Astrocyte (in vitro differentiated cells and primary cell): Measurements from ENCODE around the gene PBX1. TPM values are rescaled to one million over a fixed set of nuclear protein-coding genes. Genes with fewer than 3 reads are reported as not detected.

ENCODE experiments used
- DNase-seq: peaks from one replicate; pipeline ENCODE4 v3.0.0-alpha.2; 2010; ENCODE audit warnings: low read depth
- FAIRE-seq: peaks from 2 replicates; lab custom pipeline; 2011; peaks lifted over from hg19 to GRCh38; lab: Jason Lieb, UNC
- H2AFZ ChIP-seq: 2 replicates; pipeline ENCODE4 v1.6.0; 2012; ENCODE audit warnings: low read depth, low read length, inconsistent platforms
- H3K27ac ChIP-seq: 2 replicates; pipeline ENCODE4 v1.5.1; 2011; ENCODE audit warnings: low read depth, low read length, inconsistent platforms
- H3K27me3 ChIP-seq: 2 replicates; pipeline ENCODE4 v1.6.0; 2011; ENCODE audit warnings: low read length, inconsistent platforms; ENCODE audit not compliant: insufficient read depth
- H3K36me3 ChIP-seq: 2 replicates; pipeline ENCODE4 v1.5.1; 2011; ENCODE audit warnings: low read length, inconsistent platforms; ENCODE audit not compliant: insufficient read depth
- H3K4me1 ChIP-seq: 2 replicates; pipeline ENCODE4 v1.5.1; 2011; ENCODE audit warnings: low read length, inconsistent platforms; ENCODE audit not compliant: insufficient read depth
- H3K4me2 ChIP-seq: 2 replicates; pipeline ENCODE4 v1.6.0; 2012; ENCODE audit warnings: low read length, inconsistent platforms
- H3K4me3 ChIP-seq: 2 replicates; pipeline ENCODE4 v1.5.1; 2011; ENCODE audit warnings: low read depth, mild to moderate bottlenecking, low read length, inconsistent platforms; ENCODE audit not compliant: insufficient read depth
- H3K79me2 ChIP-seq: 2 replicates; pipeline ENCODE4 v1.6.0; 2012; ENCODE audit warnings: mild to moderate bottlenecking, low read length, inconsistent platforms; ENCODE audit not compliant: insufficient read depth
- H3K9ac ChIP-seq: 2 replicates; pipeline ENCODE4 v1.6.0; 2012; ENCODE audit warnings: mild to moderate bottlenecking, low read length, inconsistent platforms
- H3K9me3 ChIP-seq: 2 replicates; pipeline ENCODE4 v1.5.1; 2012; ENCODE audit warnings: low read depth, mild to moderate bottlenecking, low read length, inconsistent platforms; ENCODE audit not compliant: insufficient read depth
- H4K20me1 ChIP-seq: 2 replicates; pipeline ENCODE4 v1.6.0; 2012; ENCODE audit warnings: low read length, inconsistent platforms; ENCODE audit not compliant: insufficient read depth
- H3K27ac Mint-ChIP-seq: one replicate; pipeline ENCODE4 v1.8.0; 2021; ENCODE audit warnings: mild to moderate bottlenecking, mixed read lengths; ENCODE audit not compliant: unreplicated experiment
- H3K27me3 Mint-ChIP-seq: one replicate; pipeline ENCODE4 v1.8.0; 2021; ENCODE audit warnings: low read depth, mixed read lengths; ENCODE audit not compliant: unreplicated experiment
- H3K36me3 Mint-ChIP-seq: one replicate; pipeline ENCODE4 v1.8.0; 2021; ENCODE audit warnings: low read depth, mixed read lengths; ENCODE audit not compliant: unreplicated experiment
- H3K4me1 Mint-ChIP-seq: one replicate; pipeline ENCODE4 v1.8.0; 2021; ENCODE audit warnings: low read depth, mixed read lengths; ENCODE audit not compliant: unreplicated experiment
- H3K4me3 Mint-ChIP-seq: one replicate; pipeline ENCODE4 v1.8.0; 2021; ENCODE audit warnings: mild to moderate bottlenecking, moderate library complexity, mixed read lengths; ENCODE audit not compliant: unreplicated experiment
- H3K9me3 Mint-ChIP-seq: one replicate; pipeline ENCODE4 v1.8.0; 2021; ENCODE audit warnings: mild to moderate bottlenecking, mixed read lengths; ENCODE audit not compliant: unreplicated experiment
- CTCF ChIP-seq: IDR thresholded peaks from 2 replicates; pipeline ENCODE4 v1.5.1; 2011; ENCODE audit warnings: low read depth, mild to moderate bottlenecking, inconsistent platforms, low read length, moderate library complexity; ENCODE audit not compliant: insufficient read depth
- EZH2 ChIP-seq: IDR thresholded peaks from 2 replicates; pipeline ENCODE4 v1.6.1; 2012; ENCODE audit warnings: mild to moderate bottlenecking, low read length, inconsistent platforms; ENCODE audit not compliant: insufficient read depth
- total RNA-seq: library from RNA; stranded (reverse); gene quantifications from 2 replicates; pipeline ENCODE4 v1.2.1, GENCODE V29; 2021

Gene PBX1
- total RNA-seq, 1 donor from 2014 or later = 37.2 TPM

GRCh38 chr1:164557270-164557669, 1.7 kb upstream of the PBX1 start:
- no peak for FAIRE-seq
- Mint-ChIP-seq H3K27ac (no peak overlapping the region), H3K4me3 (no peak overlapping the region)

GRCh38 chr1:164559342-164560051, 513 bp downstream of the PBX1 start:
- Histone ChIP-seq H3K36me3 (no peaks in the 10 kb centered on the region), H3K79me2 (peaks cover 46% of the 10 kb centered on the region), H2AFZ (peak overlapping the region; percentile 64), H3K4me3 (peak overlapping the region; percentile 79), H3K27ac (peak overlapping the region; percentile 67), H3K4me2 (peak overlapping the region; percentile 94), H3K9ac (peak overlapping the region; percentile 86), H4K20me1 (no peaks in the 10 kb centered on the region), H3K4me1 (no peaks in the 10 kb centered on the region), H3K27me3 (no peaks in the 10 kb centered on the region), H3K9me3 (no peaks in the 10 kb centered on the region)
- H3K9me3 Mint-ChIP-seq = no peaks in the 10 kb centered on the region
- peak overlapping the region; percentile 94 for H3K4me3 Mint-ChIP-seq
- H3K4me1 Mint-ChIP-seq = peaks cover 15% of the 10 kb centered on the region
- H3K36me3 Mint-ChIP-seq = no peaks in the 10 kb centered on the region
- peak overlapping the region; percentile 54 for H3K27ac Mint-ChIP-seq
- no peak for FAIRE-seq
- peak; percentile 11 for DNase-seq
- TF ChIP-seq EZH2 (no peak), CTCF (no peak)
- no peaks in the 10 kb centered on the region for H3K27me3 Mint-ChIP-seq

More at GRCh38 chr1:164557270-164557669, 1.7 kb upstream of the PBX1 start:
- Histone ChIP-seq H3K27ac (no peak overlapping the region), H3K9ac (no peak overlapping the region), H4K20me1 (no peaks in the 10 kb centered on the region), H2AFZ (no peak overlapping the region), H3K27me3 (no peaks in the 10 kb centered on the region), H3K4me1 (no peaks in the 10 kb centered on the region), H3K4me2 (no peak overlapping the region), H3K36me3 (no peaks in the 10 kb centered on the region), H3K9me3 (peaks cover 2% of the 10 kb centered on the region), H3K79me2 (peaks cover 25% of the 10 kb centered on the region), H3K4me3 (no peak overlapping the region)
- DNase-seq = no peak
- Mint-ChIP-seq H3K4me1 (peaks cover 5% of the 10 kb centered on the region), H3K27me3 (no peaks in the 10 kb centered on the region), H3K9me3 (peaks cover 9% of the 10 kb centered on the region), H3K36me3 (no peaks in the 10 kb centered on the region)
- TF ChIP-seq EZH2 (no peak), CTCF (no peak)

DNA sequence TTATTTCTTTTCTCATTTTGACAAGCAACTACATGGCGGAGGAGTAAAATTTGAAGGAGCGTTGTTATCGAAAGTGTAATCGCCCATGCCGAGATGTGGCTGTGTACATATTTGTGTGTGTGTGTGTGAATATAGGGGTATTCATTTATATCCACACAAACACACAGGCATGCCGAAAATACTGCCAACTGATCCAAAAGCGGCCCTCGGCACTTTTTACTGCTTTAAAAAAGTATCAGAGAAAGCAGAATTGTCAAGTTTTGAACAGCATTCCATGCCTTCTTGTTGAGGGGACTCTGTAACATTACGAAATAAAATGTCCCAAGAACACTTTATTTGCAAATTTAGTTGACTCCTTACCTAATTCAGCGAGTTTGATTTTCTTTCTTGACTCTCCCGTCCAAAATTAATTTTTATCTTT, 1.1 kb downstream of the PBX1 start:
- FAIRE-seq (no peak), DNase-seq (peak; percentile 27)
- H3K4me1 ChIP-seq = no peaks in the 10 kb centered on the region
- H3K4me3 ChIP-seq = peak overlapping the region; percentile 79
- H3K36me3 Mint-ChIP-seq = no peaks in the 10 kb centered on the region
- H3K27me3 ChIP-seq = no peaks in the 10 kb centered on the region
- peak overlapping the region; percentile 86 for H3K9ac ChIP-seq
- no peak for TF ChIP-seq EZH2
- no peak for TF ChIP-seq CTCF
- peak overlapping the region; percentile 67 for H3K27ac ChIP-seq
- H3K9me3 ChIP-seq = no peaks in the 10 kb centered on the region
- H3K4me1 Mint-ChIP-seq = peaks cover 19% of the 10 kb centered on the region
- H3K4me3 Mint-ChIP-seq = peak overlapping the region; percentile 94
- H2AFZ ChIP-seq = peak overlapping the region; percentile 64
- no peaks in the 10 kb centered on the region for H3K36me3 ChIP-seq
- no peaks in the 10 kb centered on the region for H3K27me3 Mint-ChIP-seq
- peak overlapping the region; percentile 83 for H3K27ac Mint-ChIP-seq
- peak overlapping the region; percentile 94 for H3K4me2 ChIP-seq
- no peaks in the 10 kb centered on the region for H4K20me1 ChIP-seq
- peaks cover 50% of the 10 kb centered on the region for H3K79me2 ChIP-seq
- H3K9me3 Mint-ChIP-seq = no peaks in the 10 kb centered on the region
